GM18511 (cell line): ENCODE results near the gene SMG7.

Source experiments
- ATAC-seq: cut with Tn5 transposase; IDR thresholded peaks from one replicate; pipeline ENCODE4 v1.9.1; 2021; ENCODE audit warnings: mild to moderate bottlenecking, moderate library complexity; ENCODE audit not compliant: unreplicated experiment

The SMG7 gene

DNA sequence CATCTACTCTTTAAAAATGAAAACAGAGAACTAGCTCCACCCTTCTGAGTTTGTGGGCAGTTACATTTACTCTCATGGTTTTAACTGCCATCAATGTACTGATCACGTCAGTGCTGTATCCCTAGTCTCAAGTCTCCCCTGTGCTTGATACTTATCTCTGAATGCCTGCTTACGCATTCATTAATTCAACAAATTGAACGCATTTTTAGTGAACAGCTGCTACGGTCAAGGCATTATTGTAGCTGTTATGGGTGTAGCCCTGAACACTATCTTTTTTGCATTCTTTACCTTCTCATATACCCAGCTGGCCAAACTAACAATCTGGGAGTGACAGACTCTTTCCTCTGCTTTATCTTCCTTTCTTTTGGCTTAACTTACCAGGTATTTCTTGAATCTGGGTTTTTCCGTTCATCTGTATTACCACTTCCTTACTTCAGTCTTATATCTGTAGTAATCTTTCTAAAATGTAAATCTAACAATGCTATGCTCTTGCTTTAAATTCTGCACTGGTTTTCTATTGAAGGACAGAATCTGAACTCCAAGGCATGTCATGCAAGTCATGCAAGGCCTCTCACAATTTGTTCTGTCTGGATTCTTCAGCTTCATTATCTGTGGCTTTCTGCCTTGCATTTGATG is 33.3 kb downstream of the SMG7 start:
- ATAC-seq: no peak

GRCh38 chr1:183506561-183506960 is 34.3 kb downstream of the SMG7 start:
- ATAC-seq: no peak

- ATAC-seq: no peak
Measured at GRCh38 chr1:183508694-183509093, 36.4 kb downstream of the SMG7 start.

- ATAC-seq: no peak
Measured at GRCh38 chr1:183512450-183512849, 40.2 kb downstream of the SMG7 start.

DNA sequence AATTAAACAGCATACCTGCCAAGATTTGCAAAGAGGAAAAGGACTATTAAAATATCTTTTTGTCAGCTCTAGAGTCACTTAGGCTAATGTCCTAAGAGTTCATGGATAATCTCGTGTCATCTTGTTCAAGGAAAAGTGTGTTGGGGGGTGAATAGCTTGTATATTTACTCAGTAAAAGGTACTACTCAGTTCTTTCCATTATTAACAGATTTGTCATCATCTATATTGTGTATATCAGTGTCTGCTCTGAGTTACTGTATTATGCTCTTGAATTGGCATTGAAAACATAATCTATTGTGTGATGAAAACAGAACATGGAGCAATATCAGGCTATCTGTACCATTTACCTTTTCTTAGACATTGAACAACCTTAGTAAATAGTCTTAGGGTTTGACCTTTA is 41.9 kb downstream of the SMG7 start:
- ATAC-seq: no peak

DNA sequence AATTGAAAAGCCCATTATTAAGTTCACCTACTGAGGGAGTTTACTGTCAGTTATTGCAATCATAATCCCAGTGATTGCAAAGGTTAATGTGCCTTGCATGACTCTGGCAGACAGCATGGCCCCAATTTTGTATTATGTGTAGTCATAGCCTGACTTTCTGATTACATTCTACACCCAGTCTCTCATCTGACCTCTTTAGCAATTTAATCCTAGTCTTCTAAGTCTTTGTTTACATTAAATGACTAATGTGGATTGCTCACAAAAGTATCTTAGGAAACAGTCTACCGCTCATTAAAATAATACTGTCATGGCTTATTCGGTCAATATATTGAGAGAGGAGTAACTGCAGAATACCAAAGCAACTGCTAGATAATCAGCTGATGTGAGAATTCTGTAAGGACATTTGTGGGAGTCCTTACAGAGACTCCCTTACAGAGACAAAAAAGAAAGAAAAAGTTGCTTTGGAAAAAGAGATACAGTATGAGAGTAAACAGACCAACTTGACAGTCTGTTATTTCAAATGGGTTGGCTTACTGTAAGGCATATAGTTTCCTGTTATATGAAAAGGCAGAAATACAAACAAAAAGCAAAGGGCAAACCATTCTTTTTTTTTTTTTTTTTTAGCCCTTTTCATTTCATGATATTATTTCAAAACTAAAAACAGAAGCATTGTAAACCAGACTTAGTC is 42.8 kb downstream of the SMG7 start:
- no peak for ATAC-seq

DNA sequence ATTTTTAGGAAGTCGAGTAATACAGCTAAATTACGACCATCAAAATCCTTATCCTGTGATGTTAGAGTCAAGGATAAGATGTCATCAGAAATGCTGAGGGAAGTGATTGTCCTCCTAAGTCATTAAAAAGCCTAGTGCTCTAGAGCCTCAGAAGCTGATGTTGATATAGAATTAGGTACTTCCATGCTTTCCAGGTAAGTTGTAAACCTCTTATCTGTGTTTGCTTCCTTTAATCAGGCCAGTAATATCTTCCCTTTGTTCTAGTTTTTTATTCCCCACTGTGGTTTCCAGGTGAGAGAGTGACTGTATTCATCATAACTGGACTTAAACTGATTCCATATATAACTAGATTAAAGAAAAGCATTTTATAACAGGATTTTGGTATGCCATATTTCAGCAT is 44.4 kb downstream of the SMG7 start:
- no peak for ATAC-seq

- no peak for ATAC-seq
Measured at GRCh38 chr1:183517401-183517800, 45.1 kb downstream of the SMG7 start.

GRCh38 chr1:183520379-183520778 is 48.1 kb downstream of the SMG7 start:
- no peak for ATAC-seq

GRCh38 chr1:183522104-183522503 is 49.8 kb downstream of the SMG7 start:
- ATAC-seq: no peak

DNA sequence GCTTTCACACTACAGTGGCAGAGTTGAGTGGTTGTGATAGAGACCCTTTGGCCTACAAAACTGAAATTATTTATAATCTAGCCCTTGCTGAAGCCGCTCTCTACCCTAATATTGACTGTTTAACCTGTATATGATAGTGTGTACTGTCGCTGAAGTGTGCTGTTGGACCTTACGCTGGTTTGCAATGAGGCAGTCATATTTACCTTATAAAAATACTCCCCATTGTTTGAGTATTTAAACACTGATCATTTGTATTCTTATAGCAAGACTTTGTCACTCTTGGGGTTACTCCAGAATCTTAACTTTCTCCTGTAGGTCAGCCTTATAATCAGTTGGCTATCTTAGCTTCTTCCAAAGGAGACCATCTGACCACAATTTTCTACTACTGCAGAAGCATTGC is 56.3 kb downstream of the SMG7 start:
- ATAC-seq: no peak

GRCh38 chr1:183533617-183534174 is 61.4 kb downstream of the SMG7 start:
- no peak for ATAC-seq

DNA sequence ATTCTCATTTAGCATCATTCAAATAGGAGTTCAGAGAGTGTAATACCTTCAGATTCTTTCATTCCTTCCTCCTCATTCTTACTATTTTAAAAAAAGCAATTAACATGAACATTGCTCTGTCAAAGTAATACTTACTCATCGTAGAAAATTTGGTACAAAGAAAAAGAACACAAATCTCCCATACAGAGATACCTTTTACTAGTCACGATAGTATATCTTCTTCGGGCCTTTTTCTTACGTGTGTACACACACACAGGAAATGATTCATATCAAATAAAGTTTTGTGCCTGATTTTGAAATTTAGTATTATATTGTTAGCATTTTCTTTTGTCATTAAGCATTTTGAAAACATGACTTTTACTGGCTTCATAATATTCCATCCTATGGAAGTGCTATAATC is 65.1 kb downstream of the SMG7 start:
- ATAC-seq: no peak

GRCh38 chr1:183543619-183544204 is 71.4 kb downstream of the SMG7 start:
- ATAC-seq: no peak

DNA sequence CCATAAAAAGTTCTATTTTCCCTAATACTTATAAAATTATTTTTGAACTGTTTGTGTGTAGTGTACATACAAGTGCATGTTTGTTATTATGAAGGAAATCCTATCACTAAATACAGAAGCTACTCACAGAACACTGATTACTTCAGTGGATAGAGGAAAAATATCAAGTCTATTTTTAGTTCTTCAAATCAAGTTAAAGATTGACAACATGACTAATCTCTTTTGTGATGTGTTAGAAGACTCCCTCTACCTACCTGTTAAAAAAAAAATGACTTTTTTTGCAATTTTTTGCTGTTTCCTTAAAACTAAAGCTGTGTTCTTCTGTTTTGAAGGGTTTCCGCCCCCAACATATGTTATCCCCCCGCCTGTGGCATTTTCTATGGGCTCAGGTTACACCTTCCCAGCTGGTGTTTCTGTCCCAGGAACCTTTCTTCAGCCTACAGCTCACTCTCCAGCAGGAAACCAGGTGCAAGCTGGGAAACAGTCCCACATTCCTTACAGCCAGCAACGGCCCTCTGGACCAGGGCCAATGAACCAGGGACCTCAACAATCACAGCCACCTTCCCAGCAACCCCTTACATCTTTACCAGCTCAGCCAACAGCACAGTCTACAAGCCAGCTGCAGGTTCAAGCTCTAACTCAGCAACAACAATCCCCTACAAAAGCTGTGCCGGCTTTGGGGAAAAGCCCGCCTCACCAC is 72.4 kb downstream of the SMG7 start:
- ATAC-seq: no peak

DNA sequence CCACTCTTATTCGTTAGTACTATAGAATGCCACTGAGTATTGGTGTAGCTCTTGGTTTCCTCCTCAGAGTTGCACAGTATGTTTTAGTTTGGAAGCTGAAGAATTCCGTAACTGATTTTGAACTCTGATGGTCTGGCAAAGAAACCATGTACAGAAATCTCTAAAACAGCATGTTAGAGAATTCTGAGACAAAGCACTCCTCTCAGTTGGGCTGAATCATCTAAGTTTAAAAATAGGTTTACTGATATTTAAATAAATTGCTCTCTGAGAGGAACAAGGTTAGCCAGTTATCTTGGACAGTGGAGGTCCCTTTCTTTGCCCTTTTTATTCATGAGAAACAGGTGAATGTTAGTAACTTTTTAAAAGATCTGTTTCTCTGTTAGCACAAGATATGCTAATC is 74.1 kb downstream of the SMG7 start:
- ATAC-seq: no peak

DNA sequence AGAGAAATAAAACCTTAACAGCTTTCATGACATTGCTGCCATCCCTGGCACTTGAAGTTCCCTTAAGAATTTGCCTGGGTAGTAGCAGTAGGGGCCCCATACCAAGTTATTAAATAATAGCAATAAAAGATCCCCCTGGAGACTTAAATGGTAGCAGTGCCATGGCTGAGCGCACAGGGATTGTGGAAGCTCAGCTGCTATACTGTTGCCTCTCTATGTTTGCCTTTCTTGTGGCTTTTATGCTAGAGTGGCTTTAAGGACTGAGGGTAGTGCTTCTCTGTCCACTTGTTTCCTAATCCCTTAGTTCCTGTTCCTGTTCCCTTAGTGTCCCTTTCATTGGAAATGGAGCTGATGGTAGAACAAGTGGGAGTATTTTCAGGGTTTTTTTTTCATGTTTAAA is 75.8 kb downstream of the SMG7 start:
- no peak for ATAC-seq

DNA sequence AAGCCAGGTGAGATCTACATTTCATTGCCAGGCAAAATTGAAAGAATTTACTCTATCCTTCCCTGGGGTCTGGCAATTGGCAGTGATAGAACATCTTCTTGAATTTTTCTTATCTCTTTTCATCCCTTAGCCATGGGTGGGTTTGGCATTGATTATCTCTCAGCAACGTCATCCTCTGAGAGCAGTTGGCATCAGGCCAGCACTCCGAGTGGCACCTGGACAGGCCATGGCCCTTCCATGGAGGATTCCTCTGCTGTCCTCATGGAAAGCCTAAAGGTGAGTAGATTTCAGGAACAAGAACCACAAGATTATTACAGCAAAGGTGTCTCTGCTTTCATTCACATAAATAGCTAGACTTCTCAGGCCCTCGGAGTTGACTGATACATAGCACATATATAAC is 78.6 kb downstream of the SMG7 start:
- no peak for ATAC-seq

- ATAC-seq: no peak
Measured at GRCh38 chr1:183551924-183552323, 79.6 kb downstream of the SMG7 start.

- no peak for ATAC-seq
Measured at GRCh38 chr1:183552441-183552840, 80.1 kb downstream of the SMG7 start.

DNA sequence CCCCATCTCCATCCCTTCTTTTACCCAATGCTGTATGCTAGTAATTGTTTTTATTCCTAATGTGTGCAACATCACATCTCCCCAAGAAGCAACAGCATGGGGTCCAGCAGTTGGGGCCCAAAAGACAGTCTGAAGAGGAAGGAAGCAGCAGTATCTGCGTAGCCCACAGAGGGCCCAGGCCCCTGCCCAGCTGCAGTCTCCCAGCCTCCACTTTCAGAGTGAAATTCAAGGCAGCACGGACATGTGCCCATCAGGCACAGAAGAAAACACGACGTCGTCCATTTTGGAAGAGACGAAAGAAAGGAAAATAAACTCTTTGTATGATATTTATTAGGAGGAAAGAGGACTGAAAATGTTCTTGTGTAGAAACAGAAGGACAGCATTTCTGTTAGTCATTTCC is 80.6 kb downstream of the SMG7 start:
- ATAC-seq: no peak

DNA sequence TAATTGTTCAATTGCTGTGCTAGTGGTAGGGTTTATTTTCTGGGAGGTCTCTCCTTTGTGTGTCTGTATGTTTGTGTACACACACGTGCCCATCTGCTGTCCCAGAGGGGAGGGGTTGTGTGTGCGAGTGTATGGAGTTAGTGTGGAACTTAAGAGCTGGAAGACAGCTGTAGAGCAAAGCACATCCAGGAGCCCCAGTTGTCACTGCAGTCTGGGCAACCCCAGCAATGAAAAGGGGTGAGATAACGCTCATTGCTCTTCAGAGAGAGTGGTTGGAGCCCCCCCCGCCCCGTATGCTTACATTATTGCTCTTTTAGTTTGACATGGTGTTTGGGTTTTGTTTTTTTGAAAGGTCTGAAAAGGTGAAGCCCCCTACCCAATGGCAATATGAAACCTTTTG is 81.0 kb downstream of the SMG7 start:
- ATAC-seq: no peak
